ENCODE results near the gene LRP5. TPM values are rescaled to one million over a fixed set of nuclear protein-coding genes. Genes with fewer than 3 reads are reported as not detected.

Gene LRP5
- total RNA-seq, 2 experiments from 2014 or later = 37.1 to 46.3 TPM

- ATAC-seq = peak; percentile 24
- H3K27ac Mint-ChIP-seq = peak overlapping the region; percentile 69
- H3K4me3 Mint-ChIP-seq = no peak overlapping the region
Measured at GRCh38 chr11:68381716-68382115, 69.3 kb downstream of the LRP5 start.

GRCh38 chr11:68382358-68382998 is 70.1 kb downstream of the LRP5 start:
- Mint-ChIP-seq H3K27ac (peak overlapping the region; percentile 69), H3K4me3 (no peak overlapping the region), H3K36me3 (ENCODE audit: low read depth) (peaks cover 3% of the 10 kb centered on the region), H3K27me3 (ENCODE audit: low read depth) (no peaks in the 10 kb centered on the region), H3K4me1 (ENCODE audit: low read depth) (peaks cover 50% of the 10 kb centered on the region), H3K9me3 (ENCODE audit: insufficient read depth) (no peaks in the 10 kb centered on the region)
- DNase-seq (no peak), ATAC-seq (no peak)
- POLR2A ChIA-PET = interaction anchor here (2.1 kb wide), 1 partner anchor 111 kb away, joined by 5 read pairs; the partner anchor contains the start of gene C11orf24
- CTCF ChIA-PET = interaction anchor here (0.8 to 5.0 kb wide), 9 partner anchors 8 to 173 kb away, joined by 3 to 25 read pairs (median 4); partner anchors contain the start of gene C11orf24

More at GRCh38 chr11:68381716-68382115, 69.3 kb downstream of the LRP5 start:
- CTCF ChIA-PET = interaction anchor here (1.2 to 5.0 kb wide), 3 partner anchors 83 to 124 kb away, joined by 4 to 25 read pairs (median 5); partner anchors contain the start of gene C11orf24
- H3K4me1 Mint-ChIP-seq (ENCODE audit: low read depth) = peaks cover 50% of the 10 kb centered on the region
- POLR2A ChIA-PET = interaction anchor here (2.1 kb wide), 1 partner anchor 110 kb away, joined by 5 read pairs; the partner anchor contains the start of gene C11orf24
- H3K27me3 Mint-ChIP-seq (ENCODE audit: low read depth) = no peaks in the 10 kb centered on the region
- H3K36me3 Mint-ChIP-seq (ENCODE audit: low read depth) = peaks cover 3% of the 10 kb centered on the region
- no peaks in the 10 kb centered on the region for H3K9me3 Mint-ChIP-seq (ENCODE audit: insufficient read depth)
- DNase-seq = no peak

- Mint-ChIP-seq H3K9me3 (ENCODE audit: insufficient read depth) (no peaks in the 10 kb centered on the region), H3K36me3 (ENCODE audit: low read depth) (peaks cover 3% of the 10 kb centered on the region), H3K4me3 (no peak overlapping the region), H3K4me1 (ENCODE audit: low read depth) (peaks cover 49% of the 10 kb centered on the region), H3K27me3 (ENCODE audit: low read depth) (no peaks in the 10 kb centered on the region), H3K27ac (no peak overlapping the region)
- ChIA-PET CTCF (interaction anchor here (0.7 to 5.0 kb wide), 10 partner anchors 10 to 147 kb away, joined by 3 to 25 read pairs (median 4); no protein-coding TSS in a partner anchor), POLR2A (no interaction called here)
- DNase-seq = peak; percentile 74
- ATAC-seq = peak; percentile 29
Measured at GRCh38 chr11:68383976-68384501, 71.6 kb downstream of the LRP5 start.

GRCh38 chr11:68384530-68385081 is 72.2 kb downstream of the LRP5 start:
- DNase-seq (no peak), ATAC-seq (no peak)
- ChIA-PET POLR2A (no interaction called here), CTCF (interaction anchor here (0.7 to 5.0 kb wide), 5 partner anchors 55 to 147 kb away, joined by 3 to 25 read pairs (median 3); no protein-coding TSS in a partner anchor)
- H3K27me3 Mint-ChIP-seq (ENCODE audit: low read depth) = no peaks in the 10 kb centered on the region
- H3K27ac Mint-ChIP-seq = no peak overlapping the region
- peaks cover 43% of the 10 kb centered on the region for H3K4me1 Mint-ChIP-seq (ENCODE audit: low read depth)
- H3K9me3 Mint-ChIP-seq (ENCODE audit: insufficient read depth) = no peaks in the 10 kb centered on the region
- peaks cover 3% of the 10 kb centered on the region for H3K36me3 Mint-ChIP-seq (ENCODE audit: low read depth)
- no peak overlapping the region for H3K4me3 Mint-ChIP-seq

- no peaks in the 10 kb centered on the region for H3K9me3 Mint-ChIP-seq (ENCODE audit: insufficient read depth)
- H3K27me3 Mint-ChIP-seq (ENCODE audit: low read depth) = no peaks in the 10 kb centered on the region
- H3K4me3 Mint-ChIP-seq = no peak overlapping the region
- no peak overlapping the region for H3K27ac Mint-ChIP-seq
- POLR2A ChIA-PET = interaction anchor here (1.4 kb wide), 1 partner anchor 10 kb away, joined by 3 read pairs; no protein-coding TSS in a partner anchor
- H3K4me1 Mint-ChIP-seq (ENCODE audit: low read depth) = peaks cover 38% of the 10 kb centered on the region
- CTCF ChIA-PET = interaction anchor here (0.7 to 5.0 kb wide), 5 partner anchors 55 to 148 kb away, joined by 3 to 25 read pairs (median 3); no protein-coding TSS in a partner anchor
- peaks cover 5% of the 10 kb centered on the region for H3K36me3 Mint-ChIP-seq (ENCODE audit: low read depth)
- ATAC-seq = no peak
- DNase-seq = no peak
Measured at GRCh38 chr11:68385128-68385527, 72.7 kb downstream of the LRP5 start.

- ChIA-PET CTCF (interaction anchor here (1.9 to 5.0 kb wide), 2 partner anchors 57 to 128 kb away, joined by 5 to 25 read pairs; no protein-coding TSS in a partner anchor), POLR2A (interaction anchor here (1.4 kb wide), 1 partner anchor 12 kb away, joined by 3 read pairs; no protein-coding TSS in a partner anchor)
- DNase-seq (no peak), ATAC-seq (no peak)
- Mint-ChIP-seq H3K27me3 (ENCODE audit: low read depth) (no peaks in the 10 kb centered on the region), H3K4me1 (ENCODE audit: low read depth) (peaks cover 24% of the 10 kb centered on the region), H3K27ac (no peak overlapping the region), H3K9me3 (ENCODE audit: insufficient read depth) (no peaks in the 10 kb centered on the region), H3K36me3 (ENCODE audit: low read depth) (peaks cover 9% of the 10 kb centered on the region), H3K4me3 (no peak overlapping the region)
Measured at GRCh38 chr11:68386331-68386978, 74.1 kb downstream of the LRP5 start.

GRCh38 chr11:68387840-68388239 is 75.4 kb downstream of the LRP5 start:
- Mint-ChIP-seq H3K4me3 (no peak overlapping the region), H3K27ac (no peak overlapping the region), H3K36me3 (ENCODE audit: low read depth) (peaks cover 13% of the 10 kb centered on the region), H3K9me3 (ENCODE audit: insufficient read depth) (no peaks in the 10 kb centered on the region), H3K27me3 (ENCODE audit: low read depth) (no peaks in the 10 kb centered on the region), H3K4me1 (ENCODE audit: low read depth) (peaks cover 12% of the 10 kb centered on the region)
- CTCF ChIA-PET = no interaction called here
- POLR2A ChIA-PET = no interaction called here
- DNase-seq = no peak
- ATAC-seq = no peak

GRCh38 chr11:68388595-68389198 is 76.3 kb downstream of the LRP5 start:
- DNase-seq (no peak), ATAC-seq (no peak)
- POLR2A ChIA-PET = no interaction called here
- Mint-ChIP-seq H3K27me3 (ENCODE audit: low read depth) (no peaks in the 10 kb centered on the region), H3K9me3 (ENCODE audit: insufficient read depth) (no peaks in the 10 kb centered on the region), H3K4me1 (ENCODE audit: low read depth) (peaks cover 4% of the 10 kb centered on the region), H3K36me3 (ENCODE audit: low read depth) (peaks cover 14% of the 10 kb centered on the region), H3K4me3 (no peak overlapping the region), H3K27ac (no peak overlapping the region)
- CTCF ChIA-PET = no interaction called here

GRCh38 chr11:68390315-68390714 is 77.9 kb downstream of the LRP5 start:
- DNase-seq = no peak
- POLR2A ChIA-PET = no interaction called here
- no peak for ATAC-seq
- H3K27ac Mint-ChIP-seq = no peak overlapping the region
- no peaks in the 10 kb centered on the region for H3K4me1 Mint-ChIP-seq (ENCODE audit: low read depth)
- H3K36me3 Mint-ChIP-seq (ENCODE audit: low read depth) = peaks cover 14% of the 10 kb centered on the region
- no peak overlapping the region for H3K4me3 Mint-ChIP-seq
- no peaks in the 10 kb centered on the region for H3K27me3 Mint-ChIP-seq (ENCODE audit: low read depth)
- CTCF ChIA-PET = interaction anchor here (2.5 kb wide), 1 partner anchor 133 kb away, joined by 8 read pairs; no protein-coding TSS in a partner anchor
- no peaks in the 10 kb centered on the region for H3K9me3 Mint-ChIP-seq (ENCODE audit: insufficient read depth)

GRCh38 chr11:68392822-68393221 is 80.4 kb downstream of the LRP5 start:
- Mint-ChIP-seq H3K4me3 (no peak overlapping the region), H3K27me3 (ENCODE audit: low read depth) (no peaks in the 10 kb centered on the region), H3K27ac (no peak overlapping the region), H3K36me3 (ENCODE audit: low read depth) (peaks cover 11% of the 10 kb centered on the region), H3K4me1 (ENCODE audit: low read depth) (no peaks in the 10 kb centered on the region), H3K9me3 (ENCODE audit: insufficient read depth) (no peaks in the 10 kb centered on the region)
- ATAC-seq (no peak), DNase-seq (no peak)
- CTCF ChIA-PET = no interaction called here
- POLR2A ChIA-PET = no interaction called here

- no peak for ATAC-seq
- no peaks in the 10 kb centered on the region for H3K27me3 Mint-ChIP-seq (ENCODE audit: low read depth)
- H3K27ac Mint-ChIP-seq = no peak overlapping the region
- H3K9me3 Mint-ChIP-seq (ENCODE audit: insufficient read depth) = no peaks in the 10 kb centered on the region
- H3K4me3 Mint-ChIP-seq = no peak overlapping the region
- no peak for DNase-seq
- CTCF ChIA-PET = no interaction called here
- H3K36me3 Mint-ChIP-seq (ENCODE audit: low read depth) = peaks cover 5% of the 10 kb centered on the region
- H3K4me1 Mint-ChIP-seq (ENCODE audit: low read depth) = no peaks in the 10 kb centered on the region
- POLR2A ChIA-PET = no interaction called here
Measured at GRCh38 chr11:68396516-68396915, 84.1 kb downstream of the LRP5 start.
